ENCODE results near the gene PCBP2.

DNA sequence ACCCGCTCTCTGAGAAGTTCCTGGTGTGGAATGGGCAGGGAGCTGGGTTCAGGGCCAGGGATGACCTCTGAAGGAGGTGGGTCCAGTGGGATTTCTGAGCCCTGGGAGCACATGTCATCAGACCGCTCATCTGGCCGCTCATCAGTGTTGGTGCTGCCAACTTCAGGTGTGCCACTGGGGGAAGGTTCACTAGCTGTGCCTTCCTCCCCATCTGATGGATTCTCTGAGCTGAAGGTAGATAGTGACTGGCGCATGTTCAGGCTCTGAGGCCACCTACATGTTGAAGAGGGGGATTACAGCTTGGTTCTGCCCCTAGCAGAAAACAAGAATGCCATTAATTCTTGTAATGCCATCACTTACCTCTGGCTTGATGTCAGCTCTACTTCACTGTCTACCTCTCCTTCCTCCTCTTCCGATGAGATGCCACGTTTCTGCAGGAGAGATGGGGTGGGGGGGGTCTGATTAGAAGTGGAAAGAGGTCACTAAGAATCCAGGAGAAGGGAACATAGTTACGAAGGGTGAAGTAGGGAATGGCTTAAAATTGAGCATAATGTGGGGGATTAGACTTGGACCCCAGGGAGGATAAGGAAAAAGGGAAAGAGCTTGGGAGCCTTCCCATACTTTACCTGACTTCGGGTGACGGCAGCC lies 30.2 kb downstream of the PCBP2 start:
- TF ChIP-seq, protein P1, sequence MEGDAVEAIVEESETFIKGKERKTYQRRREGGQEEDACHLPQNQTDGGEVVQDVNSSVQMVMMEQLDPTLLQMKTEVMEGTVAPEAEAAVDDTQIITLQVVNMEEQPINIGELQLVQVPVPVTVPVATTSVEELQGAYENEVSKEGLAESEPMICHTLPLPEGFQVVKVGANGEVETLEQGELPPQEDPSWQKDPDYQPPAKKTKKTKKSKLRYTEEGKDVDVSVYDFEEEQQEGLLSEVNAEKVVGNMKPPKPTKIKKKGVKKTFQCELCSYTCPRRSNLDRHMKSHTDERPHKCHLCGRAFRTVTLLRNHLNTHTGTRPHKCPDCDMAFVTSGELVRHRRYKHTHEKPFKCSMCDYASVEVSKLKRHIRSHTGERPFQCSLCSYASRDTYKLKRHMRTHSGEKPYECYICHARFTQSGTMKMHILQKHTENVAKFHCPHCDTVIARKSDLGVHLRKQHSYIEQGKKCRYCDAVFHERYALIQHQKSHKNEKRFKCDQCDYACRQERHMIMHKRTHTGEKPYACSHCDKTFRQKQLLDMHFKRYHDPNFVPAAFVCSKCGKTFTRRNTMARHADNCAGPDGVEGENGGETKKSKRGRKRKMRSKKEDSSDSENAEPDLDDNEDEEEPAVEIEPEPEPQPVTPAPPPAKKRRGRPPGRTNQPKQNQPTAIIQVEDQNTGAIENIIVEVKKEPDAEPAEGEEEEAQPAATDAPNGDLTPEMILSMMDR (IDR thresholded peaks at IDR 0.05), result peak in 1 of 5 experiments; percentile 15
- no peak for TF ChIP-seq POLR2A (IDR thresholded peaks at IDR 0.05)
- TF ChIP-seq EP300 (IDR thresholded peaks at IDR 0.05), result no peak

Measured in tibial nerve (tissue), 4 donors.